WI38 (cell line): ENCODE results near the gene BARX2.

ENCODE experiments used
- H3K4me3 ChIP-seq: 2 replicates; pipeline ENCODE4 v1.5.1; 2011; ENCODE audit warnings: low read depth, mild to moderate bottlenecking, control low read depth, low read length
- TF ChIP-seq, protein P1 (sequence below): IDR thresholded peaks from 2 replicates; pipeline ENCODE4 v1.5.1; 2012; ENCODE audit warnings: low read depth, mild to moderate bottlenecking, control low read depth, low read length

BARX2 gene

DNA sequence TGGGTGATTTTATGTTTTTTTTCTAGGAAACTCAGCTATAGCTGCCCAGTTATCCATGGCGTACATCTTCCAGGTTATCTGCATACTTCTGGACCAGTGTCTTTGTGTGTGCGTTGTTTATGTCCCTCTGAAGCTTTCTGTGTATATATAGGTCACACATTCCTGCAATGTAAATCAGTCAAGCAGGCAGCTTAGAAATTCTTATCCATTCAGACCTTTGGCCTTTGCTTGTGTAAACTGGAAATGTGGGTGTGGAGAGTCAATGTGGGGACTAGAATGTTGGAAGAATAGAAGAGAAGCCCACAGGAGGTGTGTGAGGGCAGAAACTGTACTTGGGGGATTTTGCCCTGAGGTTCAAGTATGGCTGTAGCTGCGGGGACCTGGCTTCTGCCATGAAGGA lies 51.7 kb downstream of the BARX2 start:
- TF ChIP-seq, protein P1, sequence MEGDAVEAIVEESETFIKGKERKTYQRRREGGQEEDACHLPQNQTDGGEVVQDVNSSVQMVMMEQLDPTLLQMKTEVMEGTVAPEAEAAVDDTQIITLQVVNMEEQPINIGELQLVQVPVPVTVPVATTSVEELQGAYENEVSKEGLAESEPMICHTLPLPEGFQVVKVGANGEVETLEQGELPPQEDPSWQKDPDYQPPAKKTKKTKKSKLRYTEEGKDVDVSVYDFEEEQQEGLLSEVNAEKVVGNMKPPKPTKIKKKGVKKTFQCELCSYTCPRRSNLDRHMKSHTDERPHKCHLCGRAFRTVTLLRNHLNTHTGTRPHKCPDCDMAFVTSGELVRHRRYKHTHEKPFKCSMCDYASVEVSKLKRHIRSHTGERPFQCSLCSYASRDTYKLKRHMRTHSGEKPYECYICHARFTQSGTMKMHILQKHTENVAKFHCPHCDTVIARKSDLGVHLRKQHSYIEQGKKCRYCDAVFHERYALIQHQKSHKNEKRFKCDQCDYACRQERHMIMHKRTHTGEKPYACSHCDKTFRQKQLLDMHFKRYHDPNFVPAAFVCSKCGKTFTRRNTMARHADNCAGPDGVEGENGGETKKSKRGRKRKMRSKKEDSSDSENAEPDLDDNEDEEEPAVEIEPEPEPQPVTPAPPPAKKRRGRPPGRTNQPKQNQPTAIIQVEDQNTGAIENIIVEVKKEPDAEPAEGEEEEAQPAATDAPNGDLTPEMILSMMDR, result no peak
- no peak overlapping the region for H3K4me3 ChIP-seq

DNA sequence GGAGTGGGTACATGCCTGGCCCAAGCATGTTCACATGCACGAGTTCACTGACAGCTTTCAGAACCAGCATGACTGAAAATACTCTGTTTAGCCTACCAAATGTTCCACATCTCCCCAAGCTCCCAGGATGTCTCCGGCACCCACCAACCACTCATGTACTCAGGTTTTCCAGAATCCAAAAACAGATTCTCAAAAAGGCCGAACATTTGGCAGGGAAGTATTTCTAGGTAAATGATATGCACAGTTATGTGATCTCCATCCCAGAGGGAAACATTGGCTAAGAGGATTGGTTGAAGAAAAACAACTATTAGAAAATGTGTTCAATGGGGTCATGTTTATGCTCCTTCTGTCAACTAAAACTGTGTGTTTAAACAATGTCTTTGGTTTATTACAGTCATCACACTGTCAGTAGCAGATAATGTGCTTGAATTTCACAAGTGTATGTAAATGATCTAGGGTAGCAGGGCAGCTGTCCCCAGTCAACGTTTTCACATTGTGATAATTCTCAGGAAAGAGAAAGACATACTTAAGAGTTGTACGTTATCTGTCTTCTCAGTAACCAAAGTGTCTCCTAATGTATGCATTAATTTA lies 52.3 kb downstream of the BARX2 start:
- TF ChIP-seq, protein P1, result no peak
- no peak overlapping the region for H3K4me3 ChIP-seq

DNA sequence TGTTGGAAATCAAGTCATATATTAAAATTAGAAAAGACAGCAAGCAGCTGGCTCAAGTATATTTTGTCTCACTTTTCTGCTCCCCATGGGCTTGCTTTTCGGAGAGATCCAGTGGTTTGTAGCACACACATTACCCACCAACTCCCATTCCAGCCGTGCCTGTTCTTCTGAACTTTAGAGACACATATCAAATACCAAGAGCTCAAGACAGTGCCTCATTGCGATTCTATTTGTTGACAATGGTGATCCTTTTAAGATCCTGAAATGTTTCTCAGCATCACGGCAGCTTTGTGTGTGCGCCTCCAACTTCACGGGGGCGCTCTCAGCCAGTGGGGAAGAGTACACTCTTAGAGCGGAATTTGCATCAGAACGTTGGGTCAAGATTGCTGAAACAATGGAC lies 52.9 kb downstream of the BARX2 start:
- TF ChIP-seq, protein P1, result no peak
- H3K4me3 ChIP-seq, result no peak overlapping the region

DNA sequence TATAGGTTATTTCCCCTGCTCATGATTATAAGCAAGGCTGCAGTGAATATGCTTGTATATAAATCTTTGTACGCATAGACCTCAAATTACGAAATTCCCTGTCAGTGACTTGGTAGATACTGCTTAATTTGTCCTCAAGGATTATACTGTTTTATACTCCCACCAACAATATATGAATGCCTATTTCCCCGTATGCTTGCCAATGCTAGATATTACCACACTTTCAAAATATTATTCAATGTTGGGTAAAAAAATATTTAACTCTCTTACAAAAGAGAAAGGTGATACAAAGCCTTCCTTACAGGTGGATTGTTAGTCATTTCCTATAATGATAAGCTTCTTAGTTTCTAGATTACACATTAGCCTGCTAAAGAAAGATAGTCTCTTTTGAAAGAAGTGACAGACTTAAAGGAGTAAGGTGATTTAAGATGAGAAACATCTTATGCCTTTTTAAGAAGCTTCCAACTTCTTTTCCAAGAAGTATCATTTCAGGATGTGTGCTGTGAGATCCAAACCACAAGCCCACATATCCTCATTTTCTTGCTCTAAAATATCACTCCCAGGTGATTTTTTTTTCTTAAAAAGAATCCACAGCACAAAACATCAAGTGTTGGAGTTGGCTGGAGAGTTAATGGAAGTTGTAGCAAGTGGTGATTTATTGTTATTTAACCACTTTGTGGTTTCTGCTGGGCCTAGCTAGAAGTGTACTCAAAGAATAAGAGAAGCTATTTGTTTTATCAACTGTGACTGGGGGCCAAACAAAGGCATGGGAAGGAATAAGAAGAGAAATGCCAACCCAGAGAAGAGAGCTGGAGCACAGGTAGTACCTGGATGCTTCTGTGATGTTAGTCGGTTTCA lies 59.2 kb downstream of the BARX2 start:
- TF ChIP-seq, protein P1, result no peak
- H3K4me3 ChIP-seq, result no peak overlapping the region

DNA sequence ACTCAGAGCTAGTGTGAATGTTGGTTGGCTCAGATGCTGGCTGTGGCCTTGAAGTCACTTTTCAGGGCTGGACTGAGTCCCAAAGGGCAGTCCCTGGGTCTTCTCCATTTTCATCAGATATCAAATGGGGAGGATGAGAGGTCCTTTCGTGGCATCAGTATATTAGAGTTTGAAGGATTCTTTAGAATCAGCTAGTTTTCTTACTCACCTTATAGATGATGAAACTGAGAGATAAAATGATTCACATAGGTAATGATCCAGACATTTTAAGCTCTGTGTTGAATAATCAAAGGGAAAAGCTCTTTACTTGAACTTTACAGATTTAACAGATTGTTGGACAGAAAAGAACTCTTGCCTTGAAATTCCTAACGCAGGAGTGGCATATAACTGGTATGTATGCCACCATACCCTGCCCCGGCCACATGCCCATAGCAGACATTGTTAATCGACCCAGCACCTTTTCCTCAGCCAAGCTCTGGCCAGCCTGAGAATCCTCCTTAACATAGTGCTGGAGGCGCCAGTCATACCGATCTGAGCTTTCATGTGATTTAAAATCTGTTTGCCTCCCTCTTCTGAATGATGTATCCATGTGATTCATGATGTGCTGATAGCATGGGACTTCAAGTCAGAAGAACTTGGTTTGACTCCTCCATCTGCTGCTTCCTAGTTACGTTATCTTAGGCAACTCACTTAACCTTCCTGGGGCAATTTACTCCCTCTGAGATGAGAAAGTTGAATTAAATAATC lies 60.0 kb downstream of the BARX2 start:
- H3K4me3 ChIP-seq, result no peak overlapping the region
- TF ChIP-seq, protein P1, result no peak

DNA sequence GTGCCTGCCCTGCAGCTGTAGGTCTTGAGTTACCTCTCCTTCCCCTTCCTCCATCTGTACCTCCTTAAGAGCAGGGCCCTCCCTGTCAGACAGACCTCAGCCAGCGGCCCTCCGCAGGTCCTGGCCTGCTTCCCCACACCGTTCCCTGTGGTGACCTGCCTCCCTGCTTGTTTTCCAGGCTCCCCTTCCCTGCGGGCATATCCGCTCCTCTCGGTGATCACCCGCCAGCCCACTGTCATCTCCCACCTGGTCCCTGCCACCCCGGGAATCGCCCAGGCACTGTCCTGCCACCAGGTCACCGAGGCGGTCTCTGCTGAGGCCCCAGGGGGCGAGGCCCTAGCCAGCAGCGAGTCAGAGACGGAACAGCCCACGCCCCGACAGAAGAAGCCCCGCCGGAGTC lies 60.9 kb downstream of the BARX2 start:
- no peak overlapping the region for H3K4me3 ChIP-seq
- TF ChIP-seq, protein P1, result no peak
